Brain microvascular endothelial cell (primary cell): Measurements from ENCODE around the gene ZNF140.

Source experiments
- DNase-seq: peaks from one replicate; pipeline ENCODE4 v3.0.0-alpha.2; 2020
- H3K27ac ChIP-seq: fragments of 250-450 bp; sonication (Bioruptor Pico); 2 replicates; pipeline ENCODE4 v1.5.1; 2020; ENCODE audit warnings: mild to moderate bottlenecking, moderate library complexity
- H3K27me3 ChIP-seq: fragments of 250-450 bp; sonication (Bioruptor Pico); replicated peaks from 2 replicates; pipeline ENCODE4 v1.5.1; 2020; ENCODE audit warnings: mild to moderate bottlenecking
- H3K36me3 ChIP-seq: fragments of 250-450 bp; sonication (Bioruptor Pico); replicated peaks from 2 replicates; pipeline ENCODE4 v1.5.1; 2020; ENCODE audit warnings: mild to moderate bottlenecking
- H3K4me3 ChIP-seq: 2 replicates; pipeline ENCODE4 v1.5.1; 2011; ENCODE audit warnings: low read depth, mild to moderate bottlenecking, control low read depth, low read length, moderate library complexity
- CTCF ChIP-seq: IDR thresholded peaks from 2 replicates; pipeline ENCODE4 v1.5.1; 2011; ENCODE audit warnings: low read depth, mild to moderate bottlenecking, moderate library complexity, low read length, control low read depth, inconsistent platforms; ENCODE audit errors: missing control alignments
- in situ Hi-C: cut with HindIII; loops from 2 replicates; pipeline ENCODE4 v1.10.0; 2017; ENCODE audit warnings: low sequenced_read_pairs, low pct_ligation_motif_present

The ZNF140 gene

GRCh38 chr12:133135747-133136146, 55.0 kb downstream of the ZNF140 start:
- no peak for DNase-seq
- no peak overlapping the region for H3K4me3 ChIP-seq
- in situ Hi-C loops = no loop called here
- H3K27ac ChIP-seq = no peak overlapping the region
- no peak for TF ChIP-seq CTCF
- H3K36me3 ChIP-seq = peaks cover 22% of the 10 kb centered on the region
- no peaks in the 10 kb centered on the region for H3K27me3 ChIP-seq

- Histone ChIP-seq H3K36me3 (peaks cover 21% of the 10 kb centered on the region), H3K27ac (no peak overlapping the region), H3K27me3 (no peaks in the 10 kb centered on the region), H3K4me3 (no peak overlapping the region)
- DNase-seq = no peak
- no peak for TF ChIP-seq CTCF
- in situ Hi-C loops = no loop called here
Observed at GRCh38 chr12:133145981-133146380, 65.3 kb downstream of the ZNF140 start.

- in situ Hi-C loops = no loop called here
- no peak overlapping the region for H3K4me3 ChIP-seq
- TF ChIP-seq CTCF = no peak
Observed at GRCh38 chr12:133156125-133156690, 75.5 kb downstream of the ZNF140 start.

More at GRCh38 chr12:133156125-133156690, 75.5 kb downstream of the ZNF140 start:
- no peak overlapping the region for H3K27ac ChIP-seq
- DNase-seq = no peak
- peaks cover 54% of the 10 kb centered on the region for H3K36me3 ChIP-seq
- no peaks in the 10 kb centered on the region for H3K27me3 ChIP-seq
